CD4-positive, alpha-beta memory T cell (primary cell): ENCODE measurements around the gene STX2. TPM values are rescaled to one million over a fixed set of nuclear protein-coding genes. Genes with fewer than 3 reads are reported as not detected.
A peak's percentile ranks its signal among the peaks of the same experiment; 100 is the strongest.
"Not testable (repeated sequence)": the region's sequence is repeated elsewhere in the genome, so short reads cannot be mapped to it uniquely, and the experiment has no call there.

Experiments used
- CTCF ChIA-PET: fragments of 350-600 bp; sonication (Branson Sonifier 250); formaldehyde crosslinking; loops from one replicate; lab custom pipeline; 2021; ENCODE audit warnings: inconsistent platforms; ENCODE audit not compliant: partially characterized antibody; lab: Charles Lee
- POLR2A ChIA-PET: fragments of 350-600 bp; sonication (Branson Sonifier 250); formaldehyde crosslinking; loops from one replicate; lab custom pipeline; 2021; ENCODE audit not compliant: partially characterized antibody; lab: Charles Lee
- DNase-seq, 5 donors: peaks; one replicate each; pipeline versions ENCODE4 v3.0.0 to v3.0.0-alpha.2; 2020 to 2022; ENCODE audit warnings: mixed read lengths in 1 of 5
- H3K27ac ChIP-seq: one replicate; pipeline ENCODE4 v1.7.0; 2013; ENCODE audit warnings: low read depth, low read length
- H3K27me3 ChIP-seq: 2 replicates; pipeline ENCODE4 v1.7.0; 2013; ENCODE audit warnings: mild to moderate bottlenecking, low read length, moderate library complexity; ENCODE audit not compliant: insufficient read depth
- H3K36me3 ChIP-seq: 2 replicates; pipeline ENCODE4 v1.7.0; 2013; ENCODE audit warnings: mild to moderate bottlenecking, low read length, moderate library complexity; ENCODE audit not compliant: insufficient read depth
- H3K4me1 ChIP-seq: 2 replicates; pipeline ENCODE4 v1.7.0; 2013; ENCODE audit warnings: mild to moderate bottlenecking, low read length, moderate library complexity; ENCODE audit not compliant: insufficient read depth
- H3K4me3 ChIP-seq, 2 donors: one replicate each; pipeline ENCODE4 v1.7.0; 2013; ENCODE audit warnings: low read length in 2 of 2, mild to moderate bottlenecking in 1 of 2
- H3K9me3 ChIP-seq, 2 donors: one replicate each; pipeline ENCODE4 v1.7.0; 2013; ENCODE audit warnings: low read length in 2 of 2, control low read depth in 1 of 2; ENCODE audit not compliant: control insufficient read depth in 1 of 2
- H3K27ac Mint-ChIP-seq, 7 donors: one replicate each; pipeline ENCODE4 v1.8.0; 2020 to 2021; ENCODE audit warnings: mixed read lengths in 7 of 7, mild to moderate bottlenecking in 6 of 7, inconsistent platforms in 3 of 7, moderate library complexity in 3 of 7
- H3K27me3 Mint-ChIP-seq, 2 donors: one replicate each; pipeline ENCODE4 v1.8.0; 2020 to 2021; ENCODE audit warnings: mixed read lengths in 2 of 2
- H3K36me3 Mint-ChIP-seq, 2 donors: one replicate each; pipeline ENCODE4 v1.8.0; 2020 to 2021; ENCODE audit warnings: mixed read lengths in 2 of 2, inconsistent platforms in 1 of 2, mild to moderate bottlenecking in 1 of 2
- H3K4me1 Mint-ChIP-seq, 4 donors: one replicate each; pipeline ENCODE4 v1.8.0; 2020 to 2021; ENCODE audit warnings: mixed read lengths in 4 of 4, mild to moderate bottlenecking in 1 of 4
- H3K4me3 Mint-ChIP-seq, 8 donors: one replicate each; pipeline ENCODE4 v1.8.0; 2020 to 2021; ENCODE audit warnings: mixed read lengths in 8 of 8, mild to moderate bottlenecking in 7 of 8, moderate library complexity in 6 of 8, inconsistent platforms in 3 of 8
- H3K9me3 Mint-ChIP-seq, 8 donors: one replicate each; pipeline ENCODE4 v1.8.0; 2020 to 2021; ENCODE audit warnings: mixed read lengths in 8 of 8, mild to moderate bottlenecking in 5 of 8, inconsistent platforms in 3 of 8, moderate library complexity in 1 of 8
- intact Hi-C: fragments of 100-400 bp; cut with micrococcal nuclease; formaldehyde crosslinking; loops from one replicate; pipeline ENCODE4 v1.15.1; 2023
- polyA plus RNA-seq, 2 donors: library from polyadenylated mRNA; unstranded; fragments of 300-500 nt; fragmentation: Illumina TruSeq; gene quantifications; one replicate each; pipeline ENCODE4 v1.2.3, GENCODE V29; 2021
- total RNA-seq, 2 experiments: library from RNA; stranded (reverse); gene quantifications; one replicate each; pipeline ENCODE4 v1.2.3, GENCODE V29; 2021

The STX2 gene
- total RNA-seq (10 to 100 TPM; 30.2 to 35.3 TPM), polyA plus RNA-seq (10 to 100 TPM; 12.1 to 12.9 TPM)

- POLR2A ChIA-PET = interaction anchor here (1.5 to 3.8 kb wide), 3 partner anchors 13 to 32 kb away, joined by 5 to 22 read pairs (median 6); partner anchors contain the start of gene RAN
- H3K9me3 ChIP-seq = no peaks in the 10 kb centered on the region
- Mint-ChIP-seq H3K27ac (peak within 1 kb of the TSS; percentile 77 to 96 (median 95)), H3K36me3 (peaks cover 0 to 3% of the 10 kb centered on the region in 2 donors), H3K27me3 (no peaks in the 10 kb centered on the region), H3K4me1 (peaks cover 23 to 34% (median 30%) of the 10 kb centered on the region in 4 donors), H3K9me3 (peaks cover 0 to under 1% (median 0%) of the 10 kb centered on the region in 8 donors), H3K4me3 (peak within 1 kb of the TSS; percentile 82 to 90 (median 86))
- no peaks in the 10 kb centered on the region for H3K27me3 ChIP-seq
- H3K4me1 ChIP-seq = peaks cover 17% of the 10 kb centered on the region
- CTCF ChIA-PET = interaction anchor here (0.9 to 6.4 kb wide), 9 partner anchors 8 to 294 kb away, joined by 4 to 62 read pairs (median 7); no protein-coding TSS in a partner anchor
- intact Hi-C loops = loop anchor here (1.0 to 2.0 kb wide), 3 partner anchors 20 to 42 kb away; no protein-coding TSS in a partner anchor
- peak within 1 kb of the TSS; percentile 52 for H3K27ac ChIP-seq
- peak; percentile 82 to 94 (median 90) for DNase-seq
- no peaks in the 10 kb centered on the region for H3K36me3 ChIP-seq
- peak within 1 kb of the TSS; percentile 34 to 57 for H3K4me3 ChIP-seq
These were observed at the start of gene STX2 for GRCh38 chr12:130838951-130839769. TSS of gene STX2 (minus strand) at chr12:130839250. CDS start at chr12:130839099, 151 bp downstream.

- H3K4me3 Mint-ChIP-seq, H3K4me1 ChIP-seq, POLR2A ChIA-PET, H3K27ac Mint-ChIP-seq, H3K27me3 ChIP-seq, DNase-seq, H3K9me3 Mint-ChIP-seq, H3K36me3 ChIP-seq, H3K27me3 Mint-ChIP-seq, CTCF ChIA-PET, H3K4me1 Mint-ChIP-seq, H3K4me3 ChIP-seq, H3K36me3 Mint-ChIP-seq, H3K27ac ChIP-seq, H3K9me3 ChIP-seq, intact Hi-C loops: not testable (repeated sequence)
These were observed 48.1 kb upstream of the STX2 start for GRCh38 chr12:130887190-130887589.

- Histone ChIP-seq H3K4me1 (peaks cover 10% of the 10 kb centered on the region), H3K27ac (no peak overlapping the region), H3K36me3 (peaks cover 3% of the 10 kb centered on the region), H3K4me3 (no peak overlapping the region), H3K9me3 (no peaks in the 10 kb centered on the region), H3K27me3 (no peaks in the 10 kb centered on the region)
- DNase-seq = no peak
- ChIA-PET CTCF (interaction anchor here (1.3 kb wide), 1 partner anchor 55 kb away, joined by 6 read pairs; no protein-coding TSS in a partner anchor), POLR2A (no interaction called here)
- H3K4me3 Mint-ChIP-seq = no peak overlapping the region
- no peaks in the 10 kb centered on the region for H3K27me3 Mint-ChIP-seq
- peak overlapping the region in 1 of 7 donors; percentile 76 for H3K27ac Mint-ChIP-seq
- peaks cover 16 to 35% (median 26%) of the 10 kb centered on the region in 4 donors for H3K4me1 Mint-ChIP-seq
- intact Hi-C loops = no loop called here
- peaks cover 4 to 15% of the 10 kb centered on the region in 2 donors for H3K36me3 Mint-ChIP-seq
- no peaks in the 10 kb centered on the region for H3K9me3 Mint-ChIP-seq
These were observed 42.5 kb upstream of the STX2 start for GRCh38 chr12:130881548-130881947.

GRCh38 chr12:130881046-130881445, 42.0 kb upstream of the STX2 start:
- no peak overlapping the region for H3K27ac ChIP-seq
- intact Hi-C loops = no loop called here
- no peaks in the 10 kb centered on the region for H3K27me3 ChIP-seq
- H3K4me3 Mint-ChIP-seq = peak overlapping the region in 7 of 8 donors; percentile 20 to 88 (median 82)
- peaks cover 10% of the 10 kb centered on the region for H3K4me1 ChIP-seq
- no peak overlapping the region for H3K4me3 ChIP-seq
- peaks cover 8% of the 10 kb centered on the region for H3K36me3 ChIP-seq
- no peaks in the 10 kb centered on the region for H3K27me3 Mint-ChIP-seq
- POLR2A ChIA-PET = no interaction called here
- CTCF ChIA-PET = interaction anchor here (1.3 kb wide), 1 partner anchor 55 kb away, joined by 6 read pairs; no protein-coding TSS in a partner anchor
- peaks cover 9 to 20% of the 10 kb centered on the region in 2 donors for H3K36me3 Mint-ChIP-seq
- H3K27ac Mint-ChIP-seq = peak overlapping the region in 3 of 7 donors; percentile 26 to 84 (median 53)
- H3K4me1 Mint-ChIP-seq = peaks cover 16 to 38% (median 28%) of the 10 kb centered on the region in 4 donors
- no peak for DNase-seq
- H3K9me3 Mint-ChIP-seq = no peaks in the 10 kb centered on the region
- H3K9me3 ChIP-seq = no peaks in the 10 kb centered on the region

- CTCF ChIA-PET = interaction anchor here (1.3 kb wide), 1 partner anchor 54 kb away, joined by 6 read pairs; no protein-coding TSS in a partner anchor
- H3K4me3 ChIP-seq = peak overlapping the region in 1 of 2 donors; percentile 44
- intact Hi-C loops = no loop called here
- peaks cover 10% of the 10 kb centered on the region for H3K4me1 ChIP-seq
- Mint-ChIP-seq H3K4me1 (peaks cover 20 to 44% (median 33%) of the 10 kb centered on the region in 4 donors), H3K27ac (peak overlapping the region in 6 of 7 donors; percentile 36 to 83 (median 62)), H3K9me3 (no peaks in the 10 kb centered on the region), H3K4me3 (peak overlapping the region; percentile 60 to 91 (median 84)), H3K27me3 (no peaks in the 10 kb centered on the region), H3K36me3 (peaks cover 14 to 26% of the 10 kb centered on the region in 2 donors)
- no peak for DNase-seq
- peaks cover 14% of the 10 kb centered on the region for H3K36me3 ChIP-seq
- no peaks in the 10 kb centered on the region for H3K27me3 ChIP-seq
- no peak overlapping the region for H3K27ac ChIP-seq
- H3K9me3 ChIP-seq = no peaks in the 10 kb centered on the region
- POLR2A ChIA-PET = interaction anchor here (1.2 kb wide), 1 partner anchor 10 kb away, joined by 4 read pairs; no protein-coding TSS in a partner anchor
These were observed 41.4 kb upstream of the STX2 start for GRCh38 chr12:130880411-130880885.

- Histone ChIP-seq H3K27ac (no peak overlapping the region), H3K4me3 (peak overlapping the region in 1 of 2 donors; percentile 44), H3K9me3 (no peaks in the 10 kb centered on the region), H3K36me3 (peaks cover 20% of the 10 kb centered on the region), H3K27me3 (no peaks in the 10 kb centered on the region), H3K4me1 (peaks cover 15% of the 10 kb centered on the region)
- ChIA-PET POLR2A (interaction anchor here (1.2 kb wide), 1 partner anchor 9 kb away, joined by 4 read pairs; no protein-coding TSS in a partner anchor), CTCF (no interaction called here)
- H3K27me3 Mint-ChIP-seq = no peaks in the 10 kb centered on the region
- no peak for DNase-seq
- H3K9me3 Mint-ChIP-seq = no peaks in the 10 kb centered on the region
- H3K4me3 Mint-ChIP-seq = peak overlapping the region; percentile 60 to 91 (median 84)
- H3K4me1 Mint-ChIP-seq = peaks cover 20 to 48% (median 35%) of the 10 kb centered on the region in 4 donors
- intact Hi-C loops = no loop called here
- peak overlapping the region in 6 of 7 donors; percentile 36 to 83 (median 62) for H3K27ac Mint-ChIP-seq
- peaks cover 18 to 32% of the 10 kb centered on the region in 2 donors for H3K36me3 Mint-ChIP-seq
These were observed 40.8 kb upstream of the STX2 start for GRCh38 chr12:130879781-130880389.
